RPMI7951 (cell line): ENCODE data around the gene ACSM2A. TPM values are rescaled to one million over a fixed set of nuclear protein-coding genes. Genes with fewer than 3 reads are reported as not detected.
"Not testable (repeated sequence)": the region's sequence is repeated elsewhere in the genome, so short reads cannot be mapped to it uniquely, and the experiment has no call there.

Experiments
- DNase-seq: peaks from one replicate; pipeline ENCODE4 v3.0.0-alpha.2; 2012; ENCODE audit warnings: low read depth
- total RNA-seq: library from RNA; depleted of rRNA; stranded (reverse); fragments of >200 nt; shearing (Covaris generic); gene quantifications from 2 replicates; pipeline ENCODE4 v1.2.3, GENCODE V29; 2014; rRNA removed

Gene ACSM2A, protein sequence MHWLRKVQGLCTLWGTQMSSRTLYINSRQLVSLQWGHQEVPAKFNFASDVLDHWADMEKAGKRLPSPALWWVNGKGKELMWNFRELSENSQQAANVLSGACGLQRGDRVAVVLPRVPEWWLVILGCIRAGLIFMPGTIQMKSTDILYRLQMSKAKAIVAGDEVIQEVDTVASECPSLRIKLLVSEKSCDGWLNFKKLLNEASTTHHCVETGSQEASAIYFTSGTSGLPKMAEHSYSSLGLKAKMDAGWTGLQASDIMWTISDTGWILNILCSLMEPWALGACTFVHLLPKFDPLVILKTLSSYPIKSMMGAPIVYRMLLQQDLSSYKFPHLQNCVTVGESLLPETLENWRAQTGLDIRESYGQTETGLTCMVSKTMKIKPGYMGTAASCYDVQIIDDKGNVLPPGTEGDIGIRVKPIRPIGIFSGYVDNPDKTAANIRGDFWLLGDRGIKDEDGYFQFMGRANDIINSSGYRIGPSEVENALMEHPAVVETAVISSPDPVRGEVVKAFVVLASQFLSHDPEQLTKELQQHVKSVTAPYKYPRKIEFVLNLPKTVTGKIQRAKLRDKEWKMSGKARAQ
- not detected in 2 replicates for total RNA-seq

DNA sequence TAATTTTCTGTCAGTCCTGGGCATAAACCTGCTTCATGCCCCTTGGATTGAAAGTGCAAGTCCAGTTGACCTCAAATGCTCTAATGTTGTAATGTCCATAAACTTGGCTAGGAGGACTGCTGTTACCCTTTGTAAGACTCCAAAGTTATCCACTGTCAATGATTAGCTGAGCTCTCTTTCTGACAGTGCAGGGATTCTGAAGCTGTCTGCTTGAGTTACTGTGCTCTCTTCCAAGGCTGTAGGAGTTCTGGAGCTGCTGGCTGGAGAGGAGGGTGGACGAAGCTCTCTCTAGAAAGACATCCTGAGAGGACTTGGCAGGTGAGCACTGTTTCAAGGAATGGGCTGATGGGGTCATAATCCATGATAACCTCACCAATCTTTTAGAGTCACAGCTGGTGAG, at the start of gene ACSM2A:
TSS of gene ACSM2A (plus strand) at position 158 of the 400 bp plus-strand sequence. CDS start 8,594 bp downstream, outside the sequence.
- DNase-seq, result not testable (repeated sequence)

DNA sequence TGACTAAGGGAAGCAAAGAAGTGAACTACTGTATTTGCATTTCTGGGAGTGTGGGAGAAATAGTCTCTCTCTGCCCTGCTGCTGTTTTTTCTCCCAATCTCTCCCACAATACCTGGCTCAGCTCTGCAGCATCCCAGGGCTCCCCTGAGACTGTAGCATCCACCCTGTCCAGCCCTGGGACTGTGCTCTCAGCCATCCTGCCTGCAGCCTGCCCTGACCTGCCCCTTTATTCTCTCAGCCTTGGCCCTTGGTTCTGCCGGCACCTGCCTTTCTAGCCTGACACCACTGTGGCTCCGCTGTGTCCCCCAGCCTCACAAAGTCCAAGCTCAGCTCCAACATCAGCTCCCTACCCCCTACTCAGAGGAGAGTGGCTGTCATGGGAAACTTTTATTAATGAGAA, 48.7 kb upstream of the ACSM2A start:
- DNase-seq, result no peak

DNA sequence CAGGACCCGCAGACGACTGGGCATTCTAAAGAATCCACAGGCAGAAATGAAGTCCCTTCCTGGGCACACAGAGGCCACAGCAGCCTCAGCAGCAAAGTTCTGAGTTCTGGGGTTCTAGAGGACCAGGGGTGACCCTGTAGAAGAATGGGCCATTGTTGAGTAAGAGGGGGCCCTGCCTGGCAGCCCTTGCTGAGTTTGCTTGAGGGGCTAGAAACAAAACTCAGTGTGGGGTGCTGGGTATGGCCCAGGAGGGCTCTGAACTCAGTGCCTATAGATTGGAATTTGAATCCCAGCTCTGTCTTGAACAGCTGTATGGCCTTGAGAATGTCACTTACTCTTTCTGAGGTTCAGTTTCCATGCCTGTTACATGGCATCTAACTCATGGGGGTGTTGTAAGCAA, 46.7 kb upstream of the ACSM2A start, which contains the start of gene PDILT:
TSS of gene PDILT (minus strand) at position 101 of the 400 bp plus-strand sequence. CDS start 5,437 bp downstream, outside the sequence.
- DNase-seq, result no peak

DNA sequence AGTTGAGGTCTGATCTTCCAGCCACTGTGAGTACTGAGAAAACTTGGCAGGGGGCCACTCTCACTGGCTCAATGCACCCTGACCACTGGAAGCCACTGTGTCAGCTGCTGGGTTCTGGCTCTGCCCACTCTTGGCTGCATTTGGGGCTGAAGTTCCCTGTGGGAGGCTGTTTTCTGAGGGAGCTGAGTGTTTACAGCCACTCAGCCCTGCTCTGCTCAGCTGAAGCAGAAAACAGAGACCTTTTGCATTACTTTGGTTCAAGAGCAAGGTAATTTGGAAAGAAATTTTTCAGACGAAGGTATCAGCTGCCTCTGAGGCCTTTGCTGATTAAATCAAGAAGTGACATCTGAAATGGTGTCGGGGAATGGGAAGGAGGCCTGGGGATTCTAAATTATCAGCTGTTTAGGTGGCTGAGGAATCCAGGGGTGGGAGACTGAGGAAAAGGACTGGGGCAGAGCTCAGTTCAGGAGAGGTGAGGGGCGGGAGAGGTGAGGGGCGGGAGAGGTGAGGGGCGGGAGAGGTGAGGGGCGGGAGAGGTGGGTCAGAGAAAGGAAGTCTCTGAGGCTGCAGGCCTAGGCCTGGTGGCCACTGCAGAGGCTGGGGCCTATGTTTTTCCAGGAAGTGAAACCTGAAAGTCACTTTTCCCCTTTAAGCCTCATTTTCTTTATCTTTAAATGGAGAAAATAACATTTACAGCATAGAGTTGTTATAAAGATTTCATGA, 41.8 kb upstream of the ACSM2A start, which contains the start of gene ACSM5:
TSS of gene ACSM5 (plus strand) at position 137 of the 723 bp plus-strand sequence. CDS start 1,951 bp downstream, outside the sequence.
- DNase-seq, result peak; percentile 28

DNA sequence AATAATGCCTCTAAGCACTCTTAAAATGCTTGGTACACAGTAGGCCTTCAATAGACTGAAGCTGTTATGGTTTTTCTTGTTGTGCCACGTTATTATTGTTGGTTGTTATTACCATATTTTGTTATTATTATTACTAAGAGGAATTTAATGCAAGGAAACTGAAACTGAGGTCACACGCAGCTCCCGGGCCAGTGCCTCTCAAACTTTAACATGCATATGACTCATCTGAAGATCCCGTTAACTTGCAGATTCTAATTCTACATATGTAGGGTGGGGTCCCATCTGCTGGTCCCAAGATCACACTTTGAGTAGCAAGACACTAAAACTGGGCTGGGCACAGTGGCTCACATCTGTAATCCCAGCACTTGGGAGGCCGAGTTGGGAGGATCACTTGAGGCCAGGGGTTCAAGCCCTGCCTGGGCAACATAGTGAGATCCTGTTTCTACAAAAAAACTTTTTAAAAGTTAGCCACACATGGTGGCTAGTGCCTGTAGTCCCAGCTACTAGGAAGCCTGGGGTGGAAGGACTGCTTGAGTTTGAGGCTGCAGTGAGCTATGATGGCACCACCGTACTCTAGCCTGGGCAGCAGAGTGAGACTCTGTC, 41.1 kb upstream of the ACSM2A start:
- DNase-seq, result peak; percentile 4

DNA sequence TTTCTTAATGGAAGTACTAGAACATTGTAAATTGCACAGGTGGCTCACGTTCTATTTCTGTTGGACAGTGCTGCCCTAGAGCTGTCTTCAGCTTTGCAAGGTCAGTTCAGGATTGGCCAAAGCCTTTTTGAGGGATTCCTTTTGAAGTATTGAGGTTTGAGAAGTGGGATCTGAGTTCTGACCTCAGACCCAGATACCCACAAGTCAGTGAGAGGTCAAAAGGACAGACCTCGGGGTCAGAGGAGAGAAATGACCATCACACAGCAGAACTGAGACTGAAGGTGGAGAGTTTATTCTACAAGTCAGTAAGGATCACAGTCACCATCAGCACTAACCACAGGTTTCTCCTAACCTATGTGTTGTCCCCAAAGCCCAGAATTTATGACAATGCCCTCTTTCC, 40.3 kb upstream of the ACSM2A start:
- DNase-seq, result no peak

DNA sequence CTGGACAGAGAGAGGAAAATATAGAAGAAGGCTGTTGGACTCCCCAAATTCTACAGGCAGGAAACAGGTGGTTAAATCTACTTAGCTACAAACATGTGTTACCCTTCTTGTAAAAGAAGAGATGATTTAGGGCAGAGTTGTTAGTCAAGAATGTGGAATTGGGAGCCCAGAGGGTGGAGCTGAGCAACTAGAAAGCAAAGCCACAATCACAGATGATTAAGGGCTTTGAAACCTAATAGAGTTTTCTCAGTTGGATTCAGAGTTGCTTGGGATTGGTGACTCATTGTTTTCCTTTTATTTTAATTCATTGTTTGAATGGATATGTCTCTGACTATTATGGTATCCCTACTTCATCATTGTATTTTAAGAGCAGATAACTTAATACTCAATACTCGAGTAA, 35.8 kb upstream of the ACSM2A start:
- peak; percentile 10 for DNase-seq

DNA sequence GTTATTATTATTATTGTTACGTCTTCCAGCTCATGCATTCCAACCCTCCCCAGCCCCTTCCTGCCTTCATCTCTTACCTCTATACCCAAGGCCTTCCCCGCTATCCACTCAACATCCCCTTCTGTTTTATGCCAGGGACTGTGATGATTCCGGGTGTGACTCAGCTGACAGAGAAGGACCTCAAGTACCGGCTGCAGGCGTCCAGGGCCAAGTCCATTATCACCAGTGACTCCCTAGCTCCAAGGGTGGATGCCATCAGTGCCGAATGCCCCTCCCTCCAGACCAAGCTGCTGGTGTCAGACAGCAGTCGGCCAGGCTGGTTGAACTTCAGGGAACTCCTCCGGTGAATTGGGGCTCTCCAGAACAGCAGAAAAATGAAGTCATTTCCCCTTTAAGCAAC, 32.2 kb upstream of the ACSM2A start:
- DNase-seq, result not testable (repeated sequence)

DNA sequence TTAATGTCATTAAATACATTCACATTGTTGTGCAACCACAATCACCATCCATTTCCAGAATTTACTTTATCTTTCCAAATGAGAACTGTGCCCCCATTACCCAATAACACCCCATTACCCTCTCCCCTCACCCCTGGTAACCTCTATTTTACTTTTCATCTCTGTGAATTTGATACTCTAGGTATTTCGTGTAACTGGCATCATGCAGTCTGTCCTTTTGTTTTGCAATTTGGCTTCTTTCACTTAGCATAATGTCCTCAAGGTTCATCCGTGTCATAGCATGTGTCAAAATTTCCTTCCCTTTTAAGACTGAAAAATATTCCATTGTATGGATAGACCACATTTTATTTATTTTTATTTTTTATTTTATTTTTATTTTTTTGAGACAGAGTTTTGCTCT, 29.6 kb upstream of the ACSM2A start:
- not testable (repeated sequence) for DNase-seq

DNA sequence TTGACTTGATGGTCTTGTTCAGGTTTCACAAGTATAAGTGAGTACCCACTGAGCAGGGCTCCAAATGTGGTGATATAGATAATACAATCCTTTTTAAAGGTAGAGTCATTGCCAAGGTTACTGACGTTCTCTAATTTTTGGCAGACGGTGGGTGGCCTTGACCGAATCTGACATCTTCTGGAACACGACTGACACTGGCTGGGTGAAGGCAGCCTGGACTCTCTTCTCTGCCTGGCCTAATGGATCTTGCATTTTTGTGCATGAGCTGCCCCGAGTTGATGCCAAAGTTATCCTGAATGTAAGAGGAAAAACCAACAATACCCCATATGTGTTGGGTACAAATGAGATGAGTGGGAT, 27.6 kb upstream of the ACSM2A start:
- DNase-seq, result not testable (repeated sequence)

DNA sequence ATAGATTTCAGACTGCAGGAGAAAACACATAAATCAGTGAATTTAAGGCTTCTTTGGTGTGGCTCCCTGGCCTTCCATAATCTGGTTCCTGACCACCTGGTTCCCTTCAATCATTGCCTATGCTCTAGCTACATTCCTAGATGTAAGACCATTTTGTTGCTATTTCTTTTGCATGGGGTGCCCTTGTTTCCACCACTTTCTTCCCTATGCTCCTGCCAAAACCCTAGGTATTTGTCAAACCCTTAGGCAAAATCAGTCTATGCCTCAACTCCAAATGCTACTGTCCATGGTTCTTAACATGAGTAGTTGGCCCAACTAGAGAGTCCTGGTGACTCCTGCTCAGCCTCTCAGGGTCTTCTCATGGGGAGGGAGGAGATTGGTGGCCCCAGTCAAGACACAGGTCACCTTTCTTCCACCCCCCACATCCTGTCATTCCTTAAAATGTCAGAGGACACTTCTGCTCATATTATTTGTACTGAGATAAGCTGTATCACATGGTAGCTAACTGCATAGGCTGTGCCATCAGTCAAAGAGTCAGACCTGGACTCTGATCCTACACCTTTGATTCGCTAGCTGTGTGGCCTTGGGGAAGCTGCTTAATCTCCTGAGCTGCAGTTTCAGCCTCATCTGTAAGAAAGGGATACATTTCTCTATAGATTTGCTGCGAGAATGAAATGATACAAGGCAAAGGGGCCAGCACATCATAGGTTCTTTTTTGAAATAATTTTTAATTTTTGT, 27.0 kb upstream of the ACSM2A start:
- DNase-seq, result no peak

DNA sequence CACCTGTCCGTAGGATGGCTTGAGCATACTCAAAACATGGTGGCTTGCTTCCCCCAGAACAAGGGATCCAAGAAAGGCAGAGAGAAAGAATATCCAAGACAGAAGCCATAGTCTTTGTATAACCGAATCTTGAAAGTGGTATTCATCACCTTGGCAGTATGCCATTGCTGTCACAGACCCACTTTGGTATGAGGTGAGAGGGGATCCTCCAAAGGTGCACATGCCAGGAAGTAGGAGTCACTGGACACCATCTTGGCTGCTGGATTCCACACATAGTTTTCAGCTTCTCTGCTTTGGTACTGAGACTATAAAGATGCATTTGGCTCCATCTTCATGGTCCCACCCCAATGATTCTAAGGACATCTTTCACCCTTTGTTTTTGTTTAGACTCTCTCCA, 23.9 kb upstream of the ACSM2A start:
- not testable (repeated sequence) for DNase-seq

DNA sequence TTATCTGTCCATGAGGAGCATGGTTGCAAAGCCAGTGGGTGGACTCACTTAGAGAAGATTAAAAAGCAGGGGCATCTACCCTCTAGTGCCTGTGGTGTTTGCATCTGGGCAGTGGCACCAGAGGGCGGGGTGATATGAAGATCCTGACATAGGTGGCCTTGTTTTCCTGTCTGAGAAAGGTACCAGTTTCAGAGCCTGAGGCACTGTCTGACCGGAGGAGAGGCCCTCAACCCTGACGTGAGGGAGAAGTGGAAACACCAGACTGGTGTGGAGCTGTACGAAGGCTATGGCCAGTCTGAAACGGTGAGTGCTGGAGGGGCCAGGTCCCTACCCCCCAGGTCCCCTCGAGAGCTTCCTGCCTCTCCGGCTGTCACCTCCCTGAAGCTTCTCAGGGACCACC, 21.8 kb upstream of the ACSM2A start:
- not testable (repeated sequence) for DNase-seq

DNA sequence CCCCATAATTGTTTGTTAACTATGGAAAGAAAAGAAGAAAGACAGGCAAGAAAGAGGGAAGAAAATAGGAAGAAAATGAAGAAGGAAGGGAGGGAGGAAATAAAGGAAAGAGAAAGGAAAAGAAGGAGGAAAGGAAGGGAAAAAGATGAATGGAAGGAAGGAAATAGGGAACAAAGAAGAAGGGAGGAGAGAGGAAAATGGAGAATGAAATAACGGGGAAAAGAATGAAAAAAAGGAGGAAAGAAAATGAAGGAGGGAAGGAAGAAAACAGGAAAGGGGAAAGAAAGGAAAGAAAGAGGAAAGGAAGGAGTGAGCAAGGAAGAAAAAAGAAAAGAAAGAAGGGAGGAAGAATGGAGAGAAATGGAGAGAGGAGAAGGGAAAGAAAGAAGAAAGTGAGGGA, 20.8 kb upstream of the ACSM2A start:
- DNase-seq, result not testable (repeated sequence)

DNA sequence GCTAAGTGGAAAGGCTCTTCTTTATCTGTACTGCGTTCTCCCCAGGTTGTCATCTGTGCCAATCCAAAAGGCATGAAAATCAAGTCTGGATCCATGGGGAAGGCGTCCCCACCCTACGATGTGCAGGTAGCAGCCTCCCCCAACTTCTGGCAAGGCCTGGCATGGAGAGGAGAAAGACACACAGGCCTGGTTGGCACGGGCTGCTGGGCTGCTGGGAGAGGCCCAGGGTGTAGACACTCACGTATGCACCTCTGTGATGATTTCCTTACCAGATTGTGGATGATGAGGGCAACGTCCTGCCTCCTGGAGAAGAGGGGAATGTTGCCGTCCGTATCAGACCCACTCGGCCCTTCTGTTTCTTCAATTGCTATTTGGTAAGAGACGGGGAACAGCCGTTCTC, 20.4 kb upstream of the ACSM2A start:
- DNase-seq, result no peak

DNA sequence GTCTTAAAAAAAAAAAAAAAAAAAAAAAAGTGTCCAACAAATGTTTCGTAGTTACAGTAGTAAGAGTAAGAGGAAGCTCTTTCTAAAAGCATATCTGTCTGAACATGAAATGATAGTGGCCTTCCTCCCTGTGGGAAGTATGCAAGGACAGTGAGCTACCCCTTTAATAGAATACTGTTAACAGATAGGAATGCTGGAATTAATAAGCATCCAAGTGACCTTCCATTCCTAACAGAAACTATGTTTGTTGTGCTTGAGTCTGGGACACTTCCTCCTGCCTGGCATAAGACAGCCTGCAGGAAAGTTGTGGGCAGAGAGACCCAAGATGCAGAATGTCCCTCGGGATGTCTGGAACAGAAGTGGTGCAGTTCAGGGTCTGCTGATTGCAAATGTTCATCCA, 12.4 kb upstream of the ACSM2A start:
- not testable (repeated sequence) for DNase-seq

DNA sequence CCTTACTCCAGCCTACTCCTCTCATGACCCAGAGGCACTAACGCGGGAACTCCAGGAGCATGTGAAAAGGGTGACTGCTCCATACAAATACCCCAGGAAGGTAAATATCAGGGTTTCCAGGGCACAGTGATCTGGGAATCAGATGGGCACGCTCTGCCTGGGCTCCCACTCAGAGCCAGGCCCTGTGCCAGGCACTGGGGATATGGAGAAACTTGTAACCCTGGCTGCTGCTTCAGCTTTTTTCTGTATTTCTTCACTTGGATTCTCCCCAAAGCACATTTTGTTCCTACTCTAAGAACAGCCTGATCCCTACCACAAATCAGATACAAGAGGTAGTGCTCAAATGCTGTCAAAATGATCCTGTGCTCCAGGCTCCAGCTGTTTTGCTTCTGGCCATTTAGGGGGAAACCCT, 11.5 kb upstream of the ACSM2A start:
- not testable (repeated sequence) for DNase-seq

DNA sequence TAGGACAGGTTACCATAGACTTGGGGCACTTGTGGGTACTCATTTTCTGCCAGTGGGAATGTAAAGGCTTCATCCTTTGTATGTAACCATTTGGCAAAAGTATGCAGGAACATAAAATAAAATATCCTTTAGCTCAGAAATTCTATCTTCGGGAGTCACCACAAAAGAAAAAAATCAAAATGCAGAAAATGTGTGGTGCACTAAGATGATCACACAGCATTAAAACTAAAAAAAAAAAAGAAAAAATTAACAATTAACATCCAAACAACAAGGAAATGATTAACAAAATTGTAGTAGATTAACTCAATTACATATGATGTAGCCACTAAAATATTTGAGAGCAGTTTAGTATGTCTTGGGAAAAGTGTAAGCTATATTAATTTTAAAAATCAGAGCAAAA, 10.6 kb upstream of the ACSM2A start:
- DNase-seq, result not testable (repeated sequence)

DNA sequence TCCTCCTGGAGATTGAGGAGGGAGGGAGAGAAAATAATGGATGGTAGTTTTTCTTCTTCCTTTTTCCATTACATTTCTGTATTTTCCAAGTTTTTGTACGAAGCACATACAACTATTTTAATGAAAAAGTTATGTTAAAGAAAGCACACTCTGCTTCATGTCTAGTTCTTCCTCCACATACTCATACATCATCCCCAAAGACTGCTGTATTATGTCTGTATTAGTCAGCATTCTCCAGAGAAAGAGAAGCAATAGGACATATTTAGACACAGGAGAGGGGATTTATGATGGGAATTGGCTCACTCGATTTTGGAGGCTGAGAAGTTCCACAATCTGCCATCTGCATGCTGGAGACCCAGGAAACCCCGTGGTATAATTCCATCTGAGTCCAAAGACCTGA, 10.1 kb upstream of the ACSM2A start:
- no peak for DNase-seq

DNA sequence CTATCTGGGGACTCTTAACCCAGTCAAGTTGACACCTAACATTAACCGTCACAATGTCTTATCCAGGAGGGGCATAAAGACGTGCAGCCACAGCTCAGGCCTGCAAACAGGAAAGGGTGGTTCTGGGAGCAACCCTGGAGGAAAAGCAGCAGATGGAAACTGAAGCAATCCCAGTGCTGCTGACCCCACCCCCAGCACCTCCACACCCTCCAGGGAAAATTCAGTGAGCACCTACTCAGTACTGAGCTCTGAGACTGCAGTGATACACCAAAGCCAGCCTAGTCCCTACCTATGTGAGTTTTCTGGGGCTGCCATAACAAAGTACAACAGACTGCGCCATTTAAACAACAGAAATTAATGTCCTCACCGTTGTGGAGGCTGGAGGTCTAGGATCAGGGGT, 9.5 kb upstream of the ACSM2A start:
- DNase-seq, result not testable (repeated sequence)
